ENCODE data around the gene POLD1. TPM values are rescaled to one million over a fixed set of nuclear protein-coding genes. Genes with fewer than 3 reads are reported as not detected.

Gene POLD1
- total RNA-seq, 1 donor from 2014 or later: 18.9 TPM

- H4K20me1 ChIP-seq (ENCODE audit: insufficient read depth, low read length): no peaks in the 10 kb centered on the region
- Mint-ChIP-seq H3K27me3 (ENCODE audit: low read depth, unreplicated experiment) (no peaks in the 10 kb centered on the region), H3K27ac (ENCODE audit: unreplicated experiment) (no peak overlapping the region), H3K36me3 (ENCODE audit: low read depth, unreplicated experiment) (no peaks in the 10 kb centered on the region), H3K9me3 (ENCODE audit: unreplicated experiment) (peaks cover 21% of the 10 kb centered on the region), H3K4me1 (ENCODE audit: low read depth, unreplicated experiment) (no peaks in the 10 kb centered on the region), H3K4me3 (ENCODE audit: unreplicated experiment) (no peak overlapping the region)
- no peak overlapping the region for H2AFZ ChIP-seq (ENCODE audit: low read depth, low read length)
- no peak for TF ChIP-seq CTCF (IDR thresholded peaks at IDR 0.05; ENCODE audit: insufficient read depth, low read depth, low read length)
- no peak for TF ChIP-seq EZH2 (IDR thresholded peaks at IDR 0.05; ENCODE audit: insufficient read depth, low read length)
- no peak overlapping the region for H3K4me2 ChIP-seq (ENCODE audit: low read length)
- H3K4me1 ChIP-seq (ENCODE audit: insufficient read depth, low read length): no peaks in the 10 kb centered on the region
- H3K4me3 ChIP-seq (ENCODE audit: insufficient read depth, low read depth, low read length): no peak overlapping the region
- H3K27ac ChIP-seq (ENCODE audit: low read depth, low read length): no peak overlapping the region
- H3K9me3 ChIP-seq (ENCODE audit: insufficient read depth, low read depth, low read length): no peaks in the 10 kb centered on the region
- DNase-seq (ENCODE audit: low read depth): no peak
- no peaks in the 10 kb centered on the region for H3K27me3 ChIP-seq (ENCODE audit: insufficient read depth, low read length)
- H3K36me3 ChIP-seq (ENCODE audit: insufficient read depth, low read length): no peaks in the 10 kb centered on the region
- H3K9ac ChIP-seq (ENCODE audit: low read length): no peak overlapping the region
- FAIRE-seq: no peak
- no peaks in the 10 kb centered on the region for H3K79me2 ChIP-seq (ENCODE audit: insufficient read depth, low read length)
These were observed 82.5 kb downstream of the POLD1 start for GRCh38 chr19:50466706-50467039.

GRCh38 chr19:50467566-50467965 is 83.4 kb downstream of the POLD1 start:
- Mint-ChIP-seq H3K4me1 (ENCODE audit: low read depth, unreplicated experiment) (no peaks in the 10 kb centered on the region), H3K27ac (ENCODE audit: unreplicated experiment) (no peak overlapping the region), H3K36me3 (ENCODE audit: low read depth, unreplicated experiment) (no peaks in the 10 kb centered on the region), H3K9me3 (ENCODE audit: unreplicated experiment) (peaks cover 23% of the 10 kb centered on the region), H3K27me3 (ENCODE audit: low read depth, unreplicated experiment) (no peaks in the 10 kb centered on the region), H3K4me3 (ENCODE audit: unreplicated experiment) (no peak overlapping the region)
- Histone ChIP-seq H3K9ac (ENCODE audit: low read length) (no peak overlapping the region), H2AFZ (ENCODE audit: low read depth, low read length) (no peak overlapping the region), H4K20me1 (ENCODE audit: insufficient read depth, low read length) (no peaks in the 10 kb centered on the region), H3K4me2 (ENCODE audit: low read length) (no peak overlapping the region), H3K4me1 (ENCODE audit: insufficient read depth, low read length) (no peaks in the 10 kb centered on the region), H3K27me3 (ENCODE audit: insufficient read depth, low read length) (no peaks in the 10 kb centered on the region), H3K4me3 (ENCODE audit: insufficient read depth, low read depth, low read length) (no peak overlapping the region), H3K9me3 (ENCODE audit: insufficient read depth, low read depth, low read length) (no peaks in the 10 kb centered on the region), H3K79me2 (ENCODE audit: insufficient read depth, low read length) (no peaks in the 10 kb centered on the region), H3K27ac (ENCODE audit: low read depth, low read length) (no peak overlapping the region), H3K36me3 (ENCODE audit: insufficient read depth, low read length) (no peaks in the 10 kb centered on the region)
- DNase-seq (ENCODE audit: low read depth): no peak
- TF ChIP-seq CTCF (IDR thresholded peaks at IDR 0.05; ENCODE audit: insufficient read depth, low read depth, low read length): no peak
- no peak for TF ChIP-seq EZH2 (IDR thresholded peaks at IDR 0.05; ENCODE audit: insufficient read depth, low read length)
- no peak for FAIRE-seq

Other genes with a start within 250 kb of the POLD1 start
- not detected in 2 replicates for gene IZUMO2, start 221.1 kb upstream of the POLD1 start, total RNA-seq
- gene MYH14, start 180.7 kb upstream of the POLD1 start, total RNA-seq: not detected in 2 replicates
- not detected in 2 replicates for gene KCNC3, start 55.0 kb upstream of the POLD1 start, total RNA-seq
- not detected in 2 replicates for gene NAPSA, start 18.7 kb upstream of the POLD1 start, total RNA-seq
- gene NR1H2, start 7.9 kb upstream of the POLD1 start, total RNA-seq: 33.4 and 34.8 TPM in 2 replicates
- 0.14 TPM in 1 of 2 replicates, not detected in the other for gene SPIB, start 34.6 kb downstream of the POLD1 start, total RNA-seq
- not detected in 2 replicates for gene MYBPC2, start 48.5 kb downstream of the POLD1 start, total RNA-seq
- gene EMC10, start 92.2 kb downstream of the POLD1 start, total RNA-seq: not detected in 2 replicates
- not detected in 2 replicates for gene GARIN5A, start 92.5 kb downstream of the POLD1 start, total RNA-seq
- gene JOSD2, start 126.8 kb downstream of the POLD1 start, total RNA-seq: not detected in 2 replicates
- not detected in 2 replicates for gene ASPDH, start 129.6 kb downstream of the POLD1 start, total RNA-seq
- not detected in 2 replicates for gene LRRC4B, start 184.1 kb downstream of the POLD1 start, total RNA-seq

All from astrocyte (in vitro differentiated cells and primary cell).